Fibroblast of lung (primary cell): ENCODE data around the gene CEP131. TPM values are rescaled to one million over a fixed set of nuclear protein-coding genes. Genes with fewer than 3 reads are reported as not detected.

Experiments used
- DNase-seq, 2 donors: peaks; one replicate each; pipeline versions ENCODE4 v3.0.0 to v3.0.0-alpha.2; 2010; ENCODE audit warnings: low read depth in 2 of 2
- H2AFZ ChIP-seq: 2 replicates; pipeline ENCODE4 v1.5.1; 2012; ENCODE audit warnings: low read length, control low read depth, inconsistent platforms
- H3K27ac ChIP-seq: 2 replicates; pipeline ENCODE4 v1.5.1; 2011; ENCODE audit warnings: low read length, control low read depth; ENCODE audit not compliant: insufficient read depth
- H3K27me3 ChIP-seq: 2 replicates; pipeline ENCODE4 v1.5.1; 2011; ENCODE audit warnings: mild to moderate bottlenecking, low read length; ENCODE audit not compliant: control insufficient read depth, insufficient read depth
- H3K36me3 ChIP-seq: 2 replicates; pipeline ENCODE4 v1.5.1; 2011; ENCODE audit warnings: low read length; ENCODE audit not compliant: control insufficient read depth, insufficient read depth
- H3K4me1 ChIP-seq: 2 replicates; pipeline ENCODE4 v1.5.1; 2011; ENCODE audit warnings: low read length; ENCODE audit not compliant: control insufficient read depth, insufficient read depth; ENCODE audit errors: extremely low read depth
- H3K4me2 ChIP-seq: 2 replicates; pipeline ENCODE4 v1.5.1; 2011; ENCODE audit warnings: low read length, control low read depth; ENCODE audit not compliant: insufficient read depth; ENCODE audit errors: extremely low read depth
- H3K4me3 ChIP-seq, 4 experiments: fragments of 200-600 bp in 1 of 4; sonication (generic) in 1 of 4; replicated peaks in 1 of 4; 2 replicates each; pipeline ENCODE4 v1.5.1; 2011 to 2016; ENCODE audit warnings: low read length in 4 of 4, low read depth in 3 of 4, mild to moderate bottlenecking in 3 of 4, control low read depth in 2 of 4, inconsistent platforms in 1 of 4, mixed read lengths in 1 of 4; ENCODE audit not compliant: insufficient read depth in 1 of 4; ENCODE audit errors: control extremely low read depth in 1 of 4
- H3K79me2 ChIP-seq: 2 replicates; pipeline ENCODE4 v1.5.1; 2012; ENCODE audit warnings: mild to moderate bottlenecking, low read length, inconsistent platforms; ENCODE audit not compliant: control insufficient read depth, insufficient read depth
- H3K9ac ChIP-seq: 2 replicates; pipeline ENCODE4 v1.5.1; 2011; ENCODE audit warnings: mild to moderate bottlenecking, low read length, control low read depth; ENCODE audit not compliant: insufficient read depth
- H3K9me3 ChIP-seq: 2 replicates; pipeline ENCODE4 v1.5.1; 2012; ENCODE audit warnings: low read depth, low read length; ENCODE audit not compliant: control insufficient read depth, insufficient read depth
- H4K20me1 ChIP-seq: 2 replicates; pipeline ENCODE4 v1.5.1; 2011; ENCODE audit warnings: low read length; ENCODE audit not compliant: control insufficient read depth, insufficient read depth; ENCODE audit errors: extremely low read depth
- CTCF ChIP-seq, 2 donors: IDR thresholded peaks in 1 of 2; conservative IDR thresholded peaks in 1 of 2; 1 replicate in 1 of 2; 2 replicates in 1 of 2; pipeline ENCODE4 v1.5.1; 2011 to 2012; ENCODE audit warnings: low read length in 2 of 2, control low read depth in 1 of 2, inconsistent platforms in 1 of 2, low read depth in 1 of 2, mild to moderate bottlenecking in 1 of 2
- EZH2 ChIP-seq: IDR thresholded peaks from 2 replicates; pipeline ENCODE4 v1.5.1; 2012; ENCODE audit warnings: low read length, control low read depth, mild to moderate bottlenecking; ENCODE audit errors: missing control alignments
- polyA plus RNA-seq, 2 donors: library from polyadenylated mRNA; depleted of rRNA in 1 of 2; stranded (reverse) in 1 of 2; unstranded in 1 of 2; fragments of >200 nt; gene quantifications; 2 replicates each; pipeline ENCODE4 v1.2.1, GENCODE V29; 2011 to 2012; ENCODE audit warnings: missing spikeins in 1 of 2
- total RNA-seq: library from RNA; depleted of rRNA; stranded (reverse); fragments of >200 nt; gene quantifications from 2 replicates; pipeline ENCODE4 v1.2.1, GENCODE V29; 2014

CEP131 gene
- total and polyA plus RNA-seq, 2 donors (not counting 1 experiment from before 2014, with no cell fraction given) = 2.0 to 7.4 TPM

GRCh38 chr17:81140695-81141094 is 82.1 kb downstream of the CEP131 start:
- H3K9ac ChIP-seq = no peak overlapping the region

GRCh38 chr17:81140018-81140417 is 82.7 kb downstream of the CEP131 start:
- no peaks in the 10 kb centered on the region for H3K9me3 ChIP-seq
- no peak overlapping the region for H3K9ac ChIP-seq
- H3K4me2 ChIP-seq = no peak overlapping the region
- H3K27ac ChIP-seq = no peak overlapping the region
- no peak overlapping the region for H2AFZ ChIP-seq
- TF ChIP-seq EZH2 (no peak), CTCF (conservative IDR thresholded peaks at IDR 0.05 in 1 of 2, IDR thresholded peaks at IDR 0.05 in 1 of 2; ENCODE audit: low read depth in 1 of 2, low read length in 2 of 2) (no peak)
- no peaks in the 10 kb centered on the region for H3K79me2 ChIP-seq
- H3K4me3 ChIP-seq = no peak overlapping the region
- H4K20me1 ChIP-seq = no peaks in the 10 kb centered on the region
- H3K36me3 ChIP-seq = no peaks in the 10 kb centered on the region
- no peak for DNase-seq
- no peaks in the 10 kb centered on the region for H3K27me3 ChIP-seq
- H3K4me1 ChIP-seq = no peaks in the 10 kb centered on the region

More at GRCh38 chr17:81140695-81141094, 82.1 kb downstream of the CEP131 start:
- no peak overlapping the region for H3K4me2 ChIP-seq
- no peaks in the 10 kb centered on the region for H4K20me1 ChIP-seq
- H3K79me2 ChIP-seq = no peaks in the 10 kb centered on the region
- H3K4me1 ChIP-seq = no peaks in the 10 kb centered on the region
- H3K27me3 ChIP-seq = no peaks in the 10 kb centered on the region
- H3K27ac ChIP-seq = no peak overlapping the region
- no peak for TF ChIP-seq EZH2
- no peak for TF ChIP-seq CTCF (conservative IDR thresholded peaks at IDR 0.05 in 1 of 2, IDR thresholded peaks at IDR 0.05 in 1 of 2; ENCODE audit: low read depth in 1 of 2, low read length in 2 of 2)
- H2AFZ ChIP-seq = no peak overlapping the region
- H3K36me3 ChIP-seq = no peaks in the 10 kb centered on the region
- H3K4me3 ChIP-seq = no peak overlapping the region
- no peak for DNase-seq
- H3K9me3 ChIP-seq = no peaks in the 10 kb centered on the region

Other genes starting within 250 kb of the CEP131 start
- gene CHMP6, start 231.1 kb downstream of the CEP131 start, total RNA-seq = 9.2 and 11.2 TPM in 2 replicates
- gene CHMP6, start 231.1 kb downstream of the CEP131 start, polyA plus RNA-seq = 30.1 and 34.4 TPM in 2 replicates
- 10.0 and 13.4 TPM in 2 replicates for gene BAIAP2, start 187.8 kb downstream of the CEP131 start, total RNA-seq
- gene BAIAP2, start 187.8 kb downstream of the CEP131 start, polyA plus RNA-seq = 6.0 and 10.9 TPM in 2 replicates
- not detected in 2 replicates for gene PVALEF, start 57.5 kb downstream of the CEP131 start, total RNA-seq
- not detected in 2 replicates for gene PVALEF, start 57.5 kb downstream of the CEP131 start, polyA plus RNA-seq
- 0.26 and 0.50 TPM in 2 replicates for gene AATK, start 56.7 kb downstream of the CEP131 start, total RNA-seq
- 0.10 and 0.16 TPM in 2 replicates for gene AATK, start 56.7 kb downstream of the CEP131 start, polyA plus RNA-seq
- gene TEPSIN, start 16.1 kb upstream of the CEP131 start, total RNA-seq = 11.2 and 11.3 TPM in 2 replicates
- 5.6 and 6.8 TPM in 2 replicates for gene TEPSIN, start 16.1 kb upstream of the CEP131 start, polyA plus RNA-seq
- gene NDUFAF8, start 16.4 kb upstream of the CEP131 start, total RNA-seq = 30.6 and 41.9 TPM in 2 replicates
- 102 and 111 TPM in 2 replicates for gene NDUFAF8, start 16.4 kb upstream of the CEP131 start, polyA plus RNA-seq
- 53.2 and 60.4 TPM in 2 replicates for gene SLC38A10, start 72.3 kb upstream of the CEP131 start, total RNA-seq
- 17.8 and 23.6 TPM in 2 replicates for gene SLC38A10, start 72.3 kb upstream of the CEP131 start, polyA plus RNA-seq
- 3.9 and 7.3 TPM in 2 replicates for gene BAHCC1, start 172.5 kb upstream of the CEP131 start, total RNA-seq
- 1.5 and 1.8 TPM in 2 replicates for gene BAHCC1, start 172.5 kb upstream of the CEP131 start, polyA plus RNA-seq